Fibroblast of lung (primary cell): ENCODE measurements around the gene FBXO7.

ENCODE experiments used
- EZH2 ChIP-seq: IDR thresholded peaks from 2 replicates; pipeline ENCODE4 v1.5.1; 2012; ENCODE audit warnings: low read length, control low read depth, mild to moderate bottlenecking; ENCODE audit errors: missing control alignments
- TF ChIP-seq, protein P1 (sequence below), 2 donors: IDR thresholded peaks in 1 of 2; conservative IDR thresholded peaks in 1 of 2; 1 replicate in 1 of 2; 2 replicates in 1 of 2; pipeline ENCODE4 v1.5.1; 2011 to 2012; ENCODE audit warnings: low read length in 2 of 2, control low read depth in 1 of 2, inconsistent platforms in 1 of 2, low read depth in 1 of 2, mild to moderate bottlenecking in 1 of 2

DNA sequence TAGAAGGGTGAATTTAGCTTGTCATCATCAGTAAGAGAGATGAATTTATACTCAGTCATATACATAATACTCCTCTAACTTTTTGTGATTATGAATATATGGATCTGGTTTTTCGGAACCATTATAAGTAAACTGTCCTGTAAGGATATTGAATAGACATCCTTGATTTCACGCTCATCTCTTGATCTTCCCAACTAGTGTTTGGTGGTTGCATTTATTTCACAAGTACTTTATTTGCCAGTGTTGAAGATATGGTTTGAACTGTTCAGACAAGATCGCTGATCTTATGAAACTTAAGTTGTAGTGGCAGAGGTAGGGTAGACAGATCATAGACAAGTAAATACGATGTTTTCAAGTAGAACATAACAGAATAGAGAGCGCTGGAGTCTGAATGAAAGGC lies 3.0 kb downstream of the FBXO7 start:
- TF ChIP-seq, protein P1, sequence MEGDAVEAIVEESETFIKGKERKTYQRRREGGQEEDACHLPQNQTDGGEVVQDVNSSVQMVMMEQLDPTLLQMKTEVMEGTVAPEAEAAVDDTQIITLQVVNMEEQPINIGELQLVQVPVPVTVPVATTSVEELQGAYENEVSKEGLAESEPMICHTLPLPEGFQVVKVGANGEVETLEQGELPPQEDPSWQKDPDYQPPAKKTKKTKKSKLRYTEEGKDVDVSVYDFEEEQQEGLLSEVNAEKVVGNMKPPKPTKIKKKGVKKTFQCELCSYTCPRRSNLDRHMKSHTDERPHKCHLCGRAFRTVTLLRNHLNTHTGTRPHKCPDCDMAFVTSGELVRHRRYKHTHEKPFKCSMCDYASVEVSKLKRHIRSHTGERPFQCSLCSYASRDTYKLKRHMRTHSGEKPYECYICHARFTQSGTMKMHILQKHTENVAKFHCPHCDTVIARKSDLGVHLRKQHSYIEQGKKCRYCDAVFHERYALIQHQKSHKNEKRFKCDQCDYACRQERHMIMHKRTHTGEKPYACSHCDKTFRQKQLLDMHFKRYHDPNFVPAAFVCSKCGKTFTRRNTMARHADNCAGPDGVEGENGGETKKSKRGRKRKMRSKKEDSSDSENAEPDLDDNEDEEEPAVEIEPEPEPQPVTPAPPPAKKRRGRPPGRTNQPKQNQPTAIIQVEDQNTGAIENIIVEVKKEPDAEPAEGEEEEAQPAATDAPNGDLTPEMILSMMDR (conservative IDR thresholded peaks at IDR 0.05 in 1 of 2, IDR thresholded peaks at IDR 0.05 in 1 of 2; ENCODE audit: low read depth in 1 of 2, low read length in 2 of 2), result no peak
- no peak for TF ChIP-seq EZH2
